B cell (primary cell): ENCODE measurements around the gene SMAP2. TPM values are rescaled to one million over a fixed set of nuclear protein-coding genes. Genes with fewer than 3 reads are reported as not detected.

ENCODE experiments used
- ATAC-seq: fragments of 200-7000 bp; cut with Tn5 transposase; one replicate; pipeline ENCODE4 v1.10.0; 2021; ENCODE audit warnings: low read depth, mild to moderate bottlenecking, moderate number of reproducible peaks, moderate library complexity
- CTCF ChIA-PET: fragments of 350-600 bp; sonication (Branson Sonifier 250); formaldehyde crosslinking; loops from one replicate; lab custom pipeline; 2021; ENCODE audit warnings: antibody characterized with exemption, inconsistent platforms; lab: Charles Lee
- POLR2A ChIA-PET: fragments of 350-600 bp; sonication (Branson Sonifier 250); formaldehyde crosslinking; loops from one replicate; lab custom pipeline; 2021; ENCODE audit warnings: antibody characterized with exemption; lab: Charles Lee
- DNase-seq: peaks from one replicate; pipeline ENCODE4 v3.0.0; 2013
- H2AFZ ChIP-seq: 2 replicates; pipeline ENCODE4 v1.6.1; 2012; ENCODE audit warnings: mild to moderate bottlenecking, low read depth, low read length; ENCODE audit not compliant: insufficient read depth, poor library complexity, severe bottlenecking
- H3K27ac ChIP-seq, 2 donors: 1 replicate in 1 of 2; 2 replicates in 1 of 2; pipeline ENCODE4 v1.5.1; 2012 to 2013; ENCODE audit warnings: low read length in 2 of 2, mild to moderate bottlenecking in 2 of 2, moderate library complexity in 1 of 2
- H3K27me3 ChIP-seq, 4 experiments: fragments of 200-600 bp in 1 of 4; sonication (generic) in 1 of 4; replicated peaks in 1 of 4; 1 replicate in 2 of 4; 2 replicates in 2 of 4; pipeline versions ENCODE4 v1.6.1 to v1.7.0; 2013 to 2016; ENCODE audit warnings: low read length in 3 of 4, mild to moderate bottlenecking in 2 of 4, mixed read lengths in 1 of 4, moderate library complexity in 1 of 4; ENCODE audit not compliant: insufficient read depth in 4 of 4, control insufficient read depth in 3 of 4; ENCODE audit errors: control extremely low read depth in 1 of 4
- H3K36me3 ChIP-seq, 2 experiments: replicated peaks in 1 of 2; 1 replicate in 1 of 2; 2 replicates in 1 of 2; pipeline versions ENCODE4 v1.6.1 to v1.7.1; 2013; ENCODE audit warnings: low read length in 1 of 2; ENCODE audit not compliant: insufficient read depth in 2 of 2, control insufficient read depth in 1 of 2; ENCODE audit errors: control extremely low read depth in 1 of 2, extremely low read depth in 1 of 2
- H3K4me1 ChIP-seq, 2 donors: fragments of 200-600 bp in 1 of 2; sonication (generic) in 1 of 2; 1 replicate in 1 of 2; 2 replicates in 1 of 2; pipeline versions ENCODE4 v1.5.1 to v1.6.1; 2013 to 2017; ENCODE audit warnings: low read length in 2 of 2; ENCODE audit not compliant: control insufficient read depth in 2 of 2, insufficient read depth in 2 of 2
- H3K4me2 ChIP-seq: replicated peaks from 2 replicates; pipeline ENCODE3; 2012; ENCODE audit warnings: mild to moderate bottlenecking, low read depth, low read length; ENCODE audit not compliant: poor library complexity, severe bottlenecking
- H3K4me3 ChIP-seq, 5 experiments: fragments of 200-600 bp in 1 of 5; sonication (generic) in 1 of 5; 1 replicate in 3 of 5; 2 replicates in 2 of 5; pipeline versions ENCODE4 v1.5.1 to v1.7.0; 2011 to 2016; ENCODE audit warnings: low read length in 4 of 5, mild to moderate bottlenecking in 4 of 5, low read depth in 2 of 5, control low read depth in 1 of 5, moderate library complexity in 1 of 5; ENCODE audit not compliant: insufficient read depth in 1 of 5; ENCODE audit errors: control extremely low read depth in 1 of 5, extremely low read depth in 1 of 5
- H3K79me2 ChIP-seq: fragments of 200-600 bp; sonication (generic); one replicate; pipeline ENCODE4 v1.6.0; 2016; ENCODE audit warnings: low read length; ENCODE audit not compliant: control insufficient read depth, insufficient read depth
- H3K9ac ChIP-seq: fragments of 200-600 bp; sonication (generic); 2 replicates; pipeline ENCODE4 v1.6.1; 2017; ENCODE audit warnings: mild to moderate bottlenecking, low read length, moderate library complexity
- H3K9me3 ChIP-seq, 3 donors: one replicate each; pipeline versions ENCODE4 v1.6.1 to v1.7.1; 2013; ENCODE audit warnings: low read length in 2 of 3; ENCODE audit not compliant: control insufficient read depth in 2 of 3, insufficient read depth in 1 of 3; ENCODE audit errors: control extremely low read depth in 1 of 3
- H4K20me1 ChIP-seq: 2 replicates; pipeline ENCODE4 v1.6.0; 2012; ENCODE audit warnings: mild to moderate bottlenecking, low read length; ENCODE audit not compliant: insufficient read depth, control insufficient read depth, poor library complexity, severe bottlenecking
- H3K27ac Mint-ChIP-seq: one replicate; pipeline ENCODE4 v1.8.0; 2021; ENCODE audit warnings: mixed read lengths
- H3K27me3 Mint-ChIP-seq: one replicate; pipeline ENCODE4 v1.8.0; 2021; ENCODE audit warnings: mixed read lengths
- H3K4me1 Mint-ChIP-seq: one replicate; pipeline ENCODE4 v1.8.0; 2021; ENCODE audit warnings: mixed read lengths
- H3K4me3 Mint-ChIP-seq: one replicate; pipeline ENCODE4 v1.8.0; 2021; ENCODE audit warnings: mixed read lengths
- H3K9me3 Mint-ChIP-seq: one replicate; pipeline ENCODE4 v1.8.0; 2022; ENCODE audit warnings: mixed read lengths; ENCODE audit not compliant: insufficient read depth
- EZH2 ChIP-seq: IDR thresholded peaks from 2 replicates; pipeline ENCODE4 v1.6.1; 2012; ENCODE audit warnings: borderline replicate concordance, low read depth, mild to moderate bottlenecking, moderate library complexity, low read length; ENCODE audit not compliant: insufficient read depth, poor library complexity, severe bottlenecking
- WGBS: methylation state at CpG from one replicate; pipeline ENCODE4 v1.1.5; 2013; ENCODE audit warnings: missing lambda C conversion rate; ENCODE audit not compliant: insufficient coverage; 5-methylcytosine and 5-hydroxymethylcytosine counted together
- intact Hi-C: fragments of 100-400 bp; cut with micrococcal nuclease; formaldehyde crosslinking; loops from one replicate; pipeline ENCODE4 v1.10.0; 2022
- polyA plus RNA-seq: library from polyadenylated mRNA; depleted of rRNA; stranded (reverse); fragments of >200 nt; gene quantifications from 2 replicates; pipeline ENCODE4 v1.2.3, GENCODE V29; 2012
- total RNA-seq, 2 donors: library from RNA; stranded (reverse); fragments of 120-200 nt in 1 of 2; gene quantifications; 1 replicate in 1 of 2; 2 replicates in 1 of 2; pipeline versions ENCODE4 v1.2.3 to v1.2.4, GENCODE V29; 2013 to 2022
- TF ChIP-seq, protein P1 (sequence below): fragments of 200-600 bp; IDR thresholded peaks from one replicate; pipeline ENCODE4 v1.8.0; 2022; ENCODE audit warnings: antibody characterized with exemption, mild to moderate bottlenecking

The SMAP2 gene
- total and polyA plus RNA-seq, 2 donors (not counting 1 experiment from before 2014, with no cell fraction given) = 275 to 305 TPM

DNA sequence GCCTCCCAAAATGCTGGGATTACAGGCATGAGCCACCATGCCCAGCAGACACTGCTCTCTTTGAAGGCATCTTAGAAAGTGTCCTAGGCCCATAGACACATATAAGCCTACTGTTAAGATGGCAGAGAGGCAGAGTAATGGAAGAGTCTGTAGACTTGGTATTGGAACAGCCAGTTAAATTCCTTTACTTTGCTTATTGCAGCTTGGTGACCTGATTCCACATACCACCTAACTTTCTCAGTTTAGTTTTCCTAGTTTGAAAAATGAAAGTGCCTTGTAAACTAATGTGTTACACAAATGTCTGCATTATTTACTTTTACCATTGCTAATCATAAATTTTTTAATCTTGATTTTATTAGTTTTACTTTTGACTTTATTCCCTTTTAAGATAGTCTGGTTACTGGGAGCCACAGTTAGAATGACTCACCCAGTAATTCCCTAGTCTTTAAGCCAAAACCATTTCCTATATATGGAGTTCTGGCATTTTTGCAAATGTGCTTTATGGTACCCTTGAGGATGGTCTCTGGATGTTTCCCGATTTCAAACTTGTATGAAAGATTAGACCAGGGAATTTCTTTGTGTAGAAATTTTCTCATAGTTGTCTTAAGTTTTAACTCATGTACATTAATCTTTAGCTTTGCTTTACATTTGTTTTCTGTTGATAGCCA, 6.4 kb downstream of the SMAP2 start:
- H3K27me3 Mint-ChIP-seq = no peaks in the 10 kb centered on the region
- peaks cover 83% of the 10 kb centered on the region for H3K4me1 Mint-ChIP-seq
- Histone ChIP-seq H2AFZ (no peak overlapping the region), H3K36me3 (peaks cover 0 to 65% of the 10 kb centered on the region in 2 experiments), H4K20me1 (no peaks in the 10 kb centered on the region), H3K4me1 (peaks cover 93 to 95% of the 10 kb centered on the region in 2 donors), H3K27me3 (no peaks in the 10 kb centered on the region), H3K79me2 (peaks cover 100% of the 10 kb centered on the region), H3K4me2 (peak overlapping the region; percentile 79), H3K9ac (peak overlapping the region; percentile 81), H3K27ac (peak overlapping the region; percentile 99 to 100), H3K9me3 (no peaks in the 10 kb centered on the region), H3K4me3 (peak overlapping the region in 4 of 5 experiments; percentile 5 to 47 (median 23))
- H3K4me3 Mint-ChIP-seq = peak overlapping the region; percentile 88
- intact Hi-C loops = loop anchor here (10.0 kb wide), 1 partner anchor 315 kb away; the partner anchor contains the start of gene NFYC
- H3K27ac Mint-ChIP-seq = peak overlapping the region; percentile 97
- H3K9me3 Mint-ChIP-seq = no peaks in the 10 kb centered on the region
- no CpG with 5 or more reads among the region's 1 CpG for WGBS
- DNase-seq (no peak), ATAC-seq (no peak)
- ChIA-PET CTCF (interaction anchor here (1.1 to 8.0 kb wide), 6 partner anchors 13 to 65 kb away, joined by 5 to 63 read pairs (median 10); no protein-coding TSS in a partner anchor), POLR2A (interaction anchor here (0.8 to 1.5 kb wide), 2 partner anchors 16 to 19 kb away, joined by 3 to 4 read pairs; no protein-coding TSS in a partner anchor)
- TF ChIP-seq, protein P1, sequence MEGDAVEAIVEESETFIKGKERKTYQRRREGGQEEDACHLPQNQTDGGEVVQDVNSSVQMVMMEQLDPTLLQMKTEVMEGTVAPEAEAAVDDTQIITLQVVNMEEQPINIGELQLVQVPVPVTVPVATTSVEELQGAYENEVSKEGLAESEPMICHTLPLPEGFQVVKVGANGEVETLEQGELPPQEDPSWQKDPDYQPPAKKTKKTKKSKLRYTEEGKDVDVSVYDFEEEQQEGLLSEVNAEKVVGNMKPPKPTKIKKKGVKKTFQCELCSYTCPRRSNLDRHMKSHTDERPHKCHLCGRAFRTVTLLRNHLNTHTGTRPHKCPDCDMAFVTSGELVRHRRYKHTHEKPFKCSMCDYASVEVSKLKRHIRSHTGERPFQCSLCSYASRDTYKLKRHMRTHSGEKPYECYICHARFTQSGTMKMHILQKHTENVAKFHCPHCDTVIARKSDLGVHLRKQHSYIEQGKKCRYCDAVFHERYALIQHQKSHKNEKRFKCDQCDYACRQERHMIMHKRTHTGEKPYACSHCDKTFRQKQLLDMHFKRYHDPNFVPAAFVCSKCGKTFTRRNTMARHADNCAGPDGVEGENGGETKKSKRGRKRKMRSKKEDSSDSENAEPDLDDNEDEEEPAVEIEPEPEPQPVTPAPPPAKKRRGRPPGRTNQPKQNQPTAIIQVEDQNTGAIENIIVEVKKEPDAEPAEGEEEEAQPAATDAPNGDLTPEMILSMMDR = no peak
- TF ChIP-seq EZH2 = no peak

DNA sequence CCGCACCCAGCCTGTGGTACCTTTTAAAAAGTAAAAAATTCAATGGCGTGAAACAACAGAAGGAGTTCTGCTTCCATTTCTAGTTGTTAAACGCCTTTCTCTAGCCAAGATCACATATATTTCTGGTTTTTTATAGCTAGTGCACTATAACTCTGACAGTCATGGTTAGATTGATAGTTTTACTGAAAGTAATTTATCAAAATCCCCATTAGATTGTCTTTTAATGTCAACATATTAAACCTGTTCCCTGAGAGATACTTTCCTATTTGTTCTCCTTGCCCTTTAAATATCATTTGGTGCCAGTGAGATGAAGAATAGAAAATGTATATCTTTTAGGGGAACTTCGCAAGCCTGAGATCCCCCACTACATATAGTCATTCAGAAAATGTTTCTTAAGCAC, 7.3 kb downstream of the SMAP2 start:
- H3K27ac Mint-ChIP-seq = peak overlapping the region; percentile 97
- no peaks in the 10 kb centered on the region for H3K27me3 Mint-ChIP-seq
- H3K4me2 ChIP-seq = peak overlapping the region; percentile 79
- no peaks in the 10 kb centered on the region for H4K20me1 ChIP-seq
- no peaks in the 10 kb centered on the region for H3K27me3 ChIP-seq
- peak overlapping the region; percentile 81 for H3K9ac ChIP-seq
- peak overlapping the region; percentile 88 for H3K4me3 Mint-ChIP-seq
- peaks cover 94% of the 10 kb centered on the region for H3K79me2 ChIP-seq
- H2AFZ ChIP-seq = no peak overlapping the region
- H3K4me1 Mint-ChIP-seq = peaks cover 87% of the 10 kb centered on the region
- peaks cover 0 to 69% of the 10 kb centered on the region in 2 experiments for H3K36me3 ChIP-seq
- ChIA-PET POLR2A (interaction anchor here (0.9 to 7.6 kb wide), 8 partner anchors 7 to 70 kb away, joined by 3 to 90 read pairs (median 5); partner anchors contain the start of genes SMAP2 and ZFP69B), CTCF (interaction anchor here (0.8 to 8.0 kb wide), 13 partner anchors 7 to 65 kb away, joined by 3 to 63 read pairs (median 7); partner anchors contain the start of gene SMAP2)
- no CpG with 5 or more reads among the region's 4 CpGs for WGBS
- no peaks in the 10 kb centered on the region for H3K9me3 Mint-ChIP-seq
- DNase-seq = no peak
- TF ChIP-seq, protein P1 = no peak
- no peak for TF ChIP-seq EZH2
- peaks cover 96% of the 10 kb centered on the region in 2 donors for H3K4me1 ChIP-seq
- intact Hi-C loops = loop anchor here (10.0 kb wide), 1 partner anchor 314 kb away; the partner anchor contains the start of gene NFYC
- peak overlapping the region; percentile 36 to 70 (median 48) for H3K4me3 ChIP-seq
- peak overlapping the region; percentile 99 to 100 for H3K27ac ChIP-seq
- ATAC-seq = no peak
- no peaks in the 10 kb centered on the region for H3K9me3 ChIP-seq
